HepG2 (cell line): ENCODE measurements around the gene NPHS1. TPM values are rescaled to one million over a fixed set of nuclear protein-coding genes. Genes with fewer than 3 reads are reported as not detected.

ENCODE experiments used
- FOXP1 ChIP-seq, 2 experiments: fragments of 450-650 bp in 1 of 2; IDR thresholded peaks; 2 replicates each; pipeline ENCODE4 v1.6.1; 2017 to 2018; ENCODE audit warnings: antibody characterized with exemption in 1 of 2
- GFI1 ChIP-seq: sonication (generic); formaldehyde crosslinking; IDR thresholded peaks from 2 replicates; pipeline ENCODE4 v1.5.0; 2020; ENCODE audit warnings: missing genetic modification reagents, mild to moderate bottlenecking, borderline replicate concordance
- HMGA1 ChIP-seq: sonication (generic); formaldehyde crosslinking; conservative IDR thresholded peaks from 2 replicates; pipeline ENCODE4 v1.4.0; 2020; ENCODE audit warnings: missing genetic modification reagents
- RFXAP ChIP-seq: sonication (generic); formaldehyde crosslinking; IDR thresholded peaks from 2 replicates; pipeline ENCODE4 v1.4.0; 2020; ENCODE audit warnings: missing genetic modification reagents, borderline replicate concordance
- TCF7L2 ChIP-seq: IDR thresholded peaks from 2 replicates; pipeline ENCODE4 v1.6.1; 2011; ENCODE audit warnings: mild to moderate bottlenecking, low read depth, low read length, moderate library complexity
- ZNF253 ChIP-seq: sonication (generic); formaldehyde crosslinking; IDR thresholded peaks from 2 replicates; pipeline ENCODE4 v1.8.0; 2022; ENCODE audit warnings: mild to moderate bottlenecking, missing genetic modification reagents, borderline replicate concordance
- ZNF670 ChIP-seq: sonication (generic); formaldehyde crosslinking; IDR thresholded peaks from 2 replicates; pipeline ENCODE4 v1.8.0; 2022; ENCODE audit warnings: mild to moderate bottlenecking, missing genetic modification reagents, borderline replicate concordance
- polyA plus RNA-seq, 8 experiments: library from polyadenylated mRNA; depleted of rRNA in 3 of 8; stranded (reverse) in 7 of 8; unstranded in 1 of 8; fragments of >200 nt; fragmentation: Illumina TruSeq in 4 of 8; extraction: Trizol in 4 of 8; gene quantifications; 2 replicates each; pipeline versions ENCODE4 v1.2.1 to v1.2.3, GENCODE V29; 2011 to 2016; ENCODE audit warnings: low read depth in 4 of 8, missing spikeins in 1 of 8, mixed read lengths in 1 of 8; ENCODE audit not compliant: insufficient read depth in 1 of 8
- total RNA-seq, 5 experiments: library from RNA; depleted of rRNA; stranded (reverse); fragments of >200 nt; fragmentation: Illumina TruSeq; extraction: Trizol; gene quantifications; 2 replicates each; pipeline ENCODE4 v1.2.3, GENCODE V29; 2016; ENCODE audit warnings: low read depth in 1 of 5
- TF ChIP-seq, protein P1 (sequence below), 2 experiments: sonication (generic) in 1 of 2; formaldehyde crosslinking in 1 of 2; IDR thresholded peaks; 2 replicates each; pipeline versions ENCODE4 v1.5.1 to v1.6.1; 2011 to 2020; ENCODE audit warnings: borderline replicate concordance in 1 of 2, low read depth in 1 of 2, low read length in 1 of 2, mild to moderate bottlenecking in 1 of 2, missing genetic modification reagents in 1 of 2, moderate library complexity in 1 of 2
- TF ChIP-seq, protein P2 (sequence below): sonication (generic); formaldehyde crosslinking; IDR thresholded peaks from 2 replicates; pipeline ENCODE4; 2020; ENCODE audit warnings: missing genetic modification reagents, mild to moderate bottlenecking, borderline replicate concordance
- TF ChIP-seq, protein P3 (sequence below): sonication (generic); formaldehyde crosslinking; IDR thresholded peaks from 2 replicates; pipeline ENCODE4 v1.9.0; 2021; ENCODE audit warnings: mild to moderate bottlenecking, missing genetic modification reagents
- TF ChIP-seq, protein P4 (sequence below): sonication (generic); formaldehyde crosslinking; IDR thresholded peaks from 2 replicates; pipeline ENCODE4 v1.4.0; 2020; ENCODE audit warnings: missing genetic modification reagents
- TF ChIP-seq, protein P5 (sequence below): sonication (generic); formaldehyde crosslinking; conservative IDR thresholded peaks from 2 replicates; pipeline ENCODE4 v1.8.0; 2022; ENCODE audit warnings: low read depth, missing genetic modification reagents

Gene NPHS1
- total and polyA plus RNA-seq, 2 of the 13 experiments (the other 11 are each of a cell fraction or from before 2014, with no cell fraction given): not detected

DNA sequence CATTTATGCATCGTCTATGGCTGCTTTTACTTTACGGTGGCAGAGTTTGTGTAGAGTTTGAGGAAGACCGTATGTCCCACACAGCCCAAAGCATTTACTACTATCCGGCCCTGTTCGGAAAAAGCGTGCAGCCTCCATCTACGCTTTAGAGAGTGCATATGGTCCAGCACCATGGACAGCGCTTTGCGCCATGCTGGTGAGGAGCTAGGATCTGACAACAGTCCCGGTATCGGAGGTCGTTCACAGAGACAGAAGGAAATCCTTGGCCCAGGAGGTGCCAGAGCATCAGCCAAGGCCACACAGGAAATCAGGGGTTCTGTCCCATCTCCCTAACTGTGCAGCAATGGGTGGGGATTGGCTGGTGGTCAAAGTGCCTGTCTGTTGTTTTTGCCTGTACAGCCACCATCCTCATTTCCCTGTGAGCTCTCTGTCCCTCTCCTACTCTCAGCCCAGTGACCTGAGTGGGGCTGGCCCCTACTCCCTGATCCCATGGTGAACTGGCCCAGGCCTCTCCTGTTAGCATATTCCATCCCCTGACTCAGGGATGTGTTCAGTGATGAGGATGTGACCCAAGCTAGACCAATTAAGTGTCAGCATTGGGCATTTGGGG, 23.5 kb downstream of the NPHS1 start (continued):
- TF ChIP-seq FOXP1 (IDR thresholded peaks at IDR 0.05) (no peak), FOXP1 (CRISPR knock-in tag; IDR thresholded peaks at IDR 0.05) (peak; percentile 38; the same call in 1 of the 2 replicates), HMGA1 (CRISPR knock-in tag) (no peak), GFI1 (CRISPR knock-in tag) (peak; percentile 37; the same call in 1 of the 2 replicates), TCF7L2 (no peak), ZNF253 (CRISPR knock-in tag) (peak; percentile 83; the same call in 1 of the 2 replicates), RFXAP (0 out of 2 replicates have a peak, but pooled peaks have one; percentile 55), ZNF670 (CRISPR knock-in tag) (peak; percentile 49; the same call in 1 of the 2 replicates)
- TF ChIP-seq, protein P1, sequence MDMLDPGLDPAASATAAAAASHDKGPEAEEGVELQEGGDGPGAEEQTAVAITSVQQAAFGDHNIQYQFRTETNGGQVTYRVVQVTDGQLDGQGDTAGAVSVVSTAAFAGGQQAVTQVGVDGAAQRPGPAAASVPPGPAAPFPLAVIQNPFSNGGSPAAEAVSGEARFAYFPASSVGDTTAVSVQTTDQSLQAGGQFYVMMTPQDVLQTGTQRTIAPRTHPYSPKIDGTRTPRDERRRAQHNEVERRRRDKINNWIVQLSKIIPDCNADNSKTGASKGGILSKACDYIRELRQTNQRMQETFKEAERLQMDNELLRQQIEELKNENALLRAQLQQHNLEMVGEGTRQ (IDR thresholded peaks at IDR 0.05; ENCODE audit: low read depth, low read length): no peak
- TF ChIP-seq, protein P1 (CRISPR knock-in tag; IDR thresholded peaks at IDR 0.05; ENCODE audit: borderline replicate concordance): 0 out of 2 replicates have a peak, but pooled peaks have one; percentile 25
- TF ChIP-seq, protein P2, sequence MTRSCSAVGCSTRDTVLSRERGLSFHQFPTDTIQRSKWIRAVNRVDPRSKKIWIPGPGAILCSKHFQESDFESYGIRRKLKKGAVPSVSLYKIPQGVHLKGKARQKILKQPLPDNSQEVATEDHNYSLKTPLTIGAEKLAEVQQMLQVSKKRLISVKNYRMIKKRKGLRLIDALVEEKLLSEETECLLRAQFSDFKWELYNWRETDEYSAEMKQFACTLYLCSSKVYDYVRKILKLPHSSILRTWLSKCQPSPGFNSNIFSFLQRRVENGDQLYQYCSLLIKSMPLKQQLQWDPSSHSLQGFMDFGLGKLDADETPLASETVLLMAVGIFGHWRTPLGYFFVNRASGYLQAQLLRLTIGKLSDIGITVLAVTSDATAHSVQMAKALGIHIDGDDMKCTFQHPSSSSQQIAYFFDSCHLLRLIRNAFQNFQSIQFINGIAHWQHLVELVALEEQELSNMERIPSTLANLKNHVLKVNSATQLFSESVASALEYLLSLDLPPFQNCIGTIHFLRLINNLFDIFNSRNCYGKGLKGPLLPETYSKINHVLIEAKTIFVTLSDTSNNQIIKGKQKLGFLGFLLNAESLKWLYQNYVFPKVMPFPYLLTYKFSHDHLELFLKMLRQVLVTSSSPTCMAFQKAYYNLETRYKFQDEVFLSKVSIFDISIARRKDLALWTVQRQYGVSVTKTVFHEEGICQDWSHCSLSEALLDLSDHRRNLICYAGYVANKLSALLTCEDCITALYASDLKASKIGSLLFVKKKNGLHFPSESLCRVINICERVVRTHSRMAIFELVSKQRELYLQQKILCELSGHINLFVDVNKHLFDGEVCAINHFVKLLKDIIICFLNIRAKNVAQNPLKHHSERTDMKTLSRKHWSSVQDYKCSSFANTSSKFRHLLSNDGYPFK: no peak
- TF ChIP-seq, protein P3, sequence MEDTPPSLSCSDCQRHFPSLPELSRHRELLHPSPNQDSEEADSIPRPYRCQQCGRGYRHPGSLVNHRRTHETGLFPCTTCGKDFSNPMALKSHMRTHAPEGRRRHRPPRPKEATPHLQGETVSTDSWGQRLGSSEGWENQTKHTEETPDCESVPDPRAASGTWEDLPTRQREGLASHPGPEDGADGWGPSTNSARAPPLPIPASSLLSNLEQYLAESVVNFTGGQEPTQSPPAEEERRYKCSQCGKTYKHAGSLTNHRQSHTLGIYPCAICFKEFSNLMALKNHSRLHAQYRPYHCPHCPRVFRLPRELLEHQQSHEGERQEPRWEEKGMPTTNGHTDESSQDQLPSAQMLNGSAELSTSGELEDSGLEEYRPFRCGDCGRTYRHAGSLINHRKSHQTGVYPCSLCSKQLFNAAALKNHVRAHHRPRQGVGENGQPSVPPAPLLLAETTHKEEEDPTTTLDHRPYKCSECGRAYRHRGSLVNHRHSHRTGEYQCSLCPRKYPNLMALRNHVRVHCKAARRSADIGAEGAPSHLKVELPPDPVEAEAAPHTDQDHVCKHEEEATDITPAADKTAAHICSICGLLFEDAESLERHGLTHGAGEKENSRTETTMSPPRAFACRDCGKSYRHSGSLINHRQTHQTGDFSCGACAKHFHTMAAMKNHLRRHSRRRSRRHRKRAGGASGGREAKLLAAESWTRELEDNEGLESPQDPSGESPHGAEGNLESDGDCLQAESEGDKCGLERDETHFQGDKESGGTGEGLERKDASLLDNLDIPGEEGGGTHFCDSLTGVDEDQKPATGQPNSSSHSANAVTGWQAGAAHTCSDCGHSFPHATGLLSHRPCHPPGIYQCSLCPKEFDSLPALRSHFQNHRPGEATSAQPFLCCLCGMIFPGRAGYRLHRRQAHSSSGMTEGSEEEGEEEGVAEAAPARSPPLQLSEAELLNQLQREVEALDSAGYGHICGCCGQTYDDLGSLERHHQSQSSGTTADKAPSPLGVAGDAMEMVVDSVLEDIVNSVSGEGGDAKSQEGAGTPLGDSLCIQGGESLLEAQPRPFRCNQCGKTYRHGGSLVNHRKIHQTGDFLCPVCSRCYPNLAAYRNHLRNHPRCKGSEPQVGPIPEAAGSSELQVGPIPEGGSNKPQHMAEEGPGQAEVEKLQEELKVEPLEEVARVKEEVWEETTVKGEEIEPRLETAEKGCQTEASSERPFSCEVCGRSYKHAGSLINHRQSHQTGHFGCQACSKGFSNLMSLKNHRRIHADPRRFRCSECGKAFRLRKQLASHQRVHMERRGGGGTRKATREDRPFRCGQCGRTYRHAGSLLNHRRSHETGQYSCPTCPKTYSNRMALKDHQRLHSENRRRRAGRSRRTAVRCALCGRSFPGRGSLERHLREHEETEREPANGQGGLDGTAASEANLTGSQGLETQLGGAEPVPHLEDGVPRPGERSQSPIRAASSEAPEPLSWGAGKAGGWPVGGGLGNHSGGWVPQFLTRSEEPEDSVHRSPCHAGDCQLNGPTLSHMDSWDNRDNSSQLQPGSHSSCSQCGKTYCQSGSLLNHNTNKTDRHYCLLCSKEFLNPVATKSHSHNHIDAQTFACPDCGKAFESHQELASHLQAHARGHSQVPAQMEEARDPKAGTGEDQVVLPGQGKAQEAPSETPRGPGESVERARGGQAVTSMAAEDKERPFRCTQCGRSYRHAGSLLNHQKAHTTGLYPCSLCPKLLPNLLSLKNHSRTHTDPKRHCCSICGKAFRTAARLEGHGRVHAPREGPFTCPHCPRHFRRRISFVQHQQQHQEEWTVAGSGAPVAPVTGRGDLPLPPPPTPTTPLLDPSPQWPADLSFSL (CRISPR knock-in tag): no peak
- TF ChIP-seq, protein P4, sequence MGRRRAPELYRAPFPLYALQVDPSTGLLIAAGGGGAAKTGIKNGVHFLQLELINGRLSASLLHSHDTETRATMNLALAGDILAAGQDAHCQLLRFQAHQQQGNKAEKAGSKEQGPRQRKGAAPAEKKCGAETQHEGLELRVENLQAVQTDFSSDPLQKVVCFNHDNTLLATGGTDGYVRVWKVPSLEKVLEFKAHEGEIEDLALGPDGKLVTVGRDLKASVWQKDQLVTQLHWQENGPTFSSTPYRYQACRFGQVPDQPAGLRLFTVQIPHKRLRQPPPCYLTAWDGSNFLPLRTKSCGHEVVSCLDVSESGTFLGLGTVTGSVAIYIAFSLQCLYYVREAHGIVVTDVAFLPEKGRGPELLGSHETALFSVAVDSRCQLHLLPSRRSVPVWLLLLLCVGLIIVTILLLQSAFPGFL: no peak
- TF ChIP-seq, protein P5, sequence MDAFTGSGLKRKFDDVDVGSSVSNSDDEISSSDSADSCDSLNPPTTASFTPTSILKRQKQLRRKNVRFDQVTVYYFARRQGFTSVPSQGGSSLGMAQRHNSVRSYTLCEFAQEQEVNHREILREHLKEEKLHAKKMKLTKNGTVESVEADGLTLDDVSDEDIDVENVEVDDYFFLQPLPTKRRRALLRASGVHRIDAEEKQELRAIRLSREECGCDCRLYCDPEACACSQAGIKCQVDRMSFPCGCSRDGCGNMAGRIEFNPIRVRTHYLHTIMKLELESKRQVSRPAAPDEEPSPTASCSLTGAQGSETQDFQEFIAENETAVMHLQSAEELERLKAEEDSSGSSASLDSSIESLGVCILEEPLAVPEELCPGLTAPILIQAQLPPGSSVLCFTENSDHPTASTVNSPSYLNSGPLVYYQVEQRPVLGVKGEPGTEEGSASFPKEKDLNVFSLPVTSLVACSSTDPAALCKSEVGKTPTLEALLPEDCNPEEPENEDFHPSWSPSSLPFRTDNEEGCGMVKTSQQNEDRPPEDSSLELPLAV (CRISPR knock-in tag): 0 out of 2 replicates have a peak, but pooled peaks have one; percentile 54
